Central memory CD8-positive, alpha-beta T cell (primary cell): ENCODE measurements around the gene KIF5C.
A peak's percentile ranks its signal among the peaks of the same experiment; 100 is the strongest.
"Not testable (repeated sequence)": the region's sequence is repeated elsewhere in the genome, so short reads cannot be mapped to it uniquely, and the experiment has no call there.

ENCODE experiments used
- ATAC-seq: fragments of 150-1000 bp; cut with Tn5 transposase; replicated peaks from 2 replicates; pipeline ENCODE4 v1.10.0; 2022; ENCODE audit warnings: mild to moderate bottlenecking, moderate FRiP score, moderate number of reproducible peaks; ENCODE audit not compliant: poor library complexity, severe bottlenecking; ENCODE audit errors: extremely low read depth
- DNase-seq, 2 donors: peaks; one replicate each; pipeline ENCODE4 v3.0.0; 2021; ENCODE audit warnings: low spot score in 2 of 2
- H3K27ac Mint-ChIP-seq: one replicate; pipeline ENCODE4 v1.8.0; 2022; ENCODE audit warnings: low read depth, mild to moderate bottlenecking, moderate library complexity, mixed read lengths
- H3K27me3 Mint-ChIP-seq: one replicate; pipeline ENCODE4 v1.8.0; 2022; ENCODE audit warnings: mixed read lengths
- H3K36me3 Mint-ChIP-seq: one replicate; pipeline ENCODE4 v1.8.0; 2022; ENCODE audit warnings: mild to moderate bottlenecking, moderate library complexity, mixed read lengths; ENCODE audit not compliant: insufficient read depth
- H3K4me1 Mint-ChIP-seq: one replicate; pipeline ENCODE4 v1.8.0; 2022; ENCODE audit warnings: mixed read lengths
- H3K4me3 Mint-ChIP-seq: one replicate; pipeline ENCODE4 v1.8.0; 2022; ENCODE audit warnings: mild to moderate bottlenecking, moderate library complexity, mixed read lengths
- H3K9me3 Mint-ChIP-seq: one replicate; pipeline ENCODE4 v1.8.0; 2022; ENCODE audit warnings: mixed read lengths

Gene KIF5C

DNA sequence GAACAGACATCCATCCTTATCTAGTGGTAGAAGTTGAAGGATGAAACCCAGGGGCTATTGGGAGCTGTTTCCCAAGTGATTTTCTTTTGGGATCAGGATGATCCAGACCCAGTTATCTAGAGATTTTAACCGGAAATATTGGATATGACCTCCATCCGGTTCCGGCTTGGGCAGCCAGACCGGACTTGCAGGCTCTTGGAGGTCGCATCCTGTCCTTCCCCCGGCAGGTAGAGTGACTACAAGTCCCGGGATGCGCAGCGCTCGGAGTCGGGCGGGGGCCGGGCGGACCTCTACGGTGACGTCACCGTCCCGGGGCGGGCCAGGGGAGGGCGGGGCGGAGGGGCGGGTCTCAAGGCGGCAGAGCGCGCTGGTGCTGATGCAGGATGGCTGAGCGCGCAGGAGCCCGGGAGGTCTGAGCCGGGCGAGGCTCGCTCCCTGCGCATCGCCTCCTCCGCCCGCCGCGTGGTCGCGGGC, at the start of gene KIF5C:
Gene KIF5C, plus strand, starts transcription at position 360 of the 474 bp plus-strand sequence. CDS start 391 bp downstream, outside the sequence.
- peaks cover 84% of the 10 kb centered on the region for H3K27me3 Mint-ChIP-seq
- H3K9me3 Mint-ChIP-seq, result no peaks in the 10 kb centered on the region
- no peak within 1 kb of the TSS for H3K27ac Mint-ChIP-seq
- ATAC-seq, result peak; percentile 91
- no peaks in the 10 kb centered on the region for H3K36me3 Mint-ChIP-seq
- DNase-seq, result peak; percentile 58 to 59
- H3K4me1 Mint-ChIP-seq, result peaks cover 14% of the 10 kb centered on the region
- H3K4me3 Mint-ChIP-seq, result peak within 1 kb of the TSS; percentile 77

DNA sequence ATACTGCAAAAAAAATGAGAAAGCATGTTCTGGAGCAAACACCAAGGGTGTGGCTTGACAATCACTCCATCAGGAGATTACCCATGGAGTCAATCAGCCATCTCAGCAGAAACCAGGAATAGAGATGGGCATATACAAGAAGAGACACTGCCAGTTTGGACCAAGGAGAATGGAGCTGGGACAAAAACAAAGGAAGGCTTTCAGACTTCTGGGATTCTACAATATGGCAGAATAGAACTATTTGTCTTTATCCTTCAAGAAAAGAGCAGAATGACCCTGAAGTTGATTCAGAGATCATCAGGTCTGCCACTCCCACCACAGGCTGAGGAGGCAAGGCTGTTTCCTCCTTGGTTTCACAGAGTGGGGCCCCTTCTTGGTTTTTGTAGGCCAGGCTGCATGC, 48.2 kb upstream of the KIF5C start:
- H3K27ac Mint-ChIP-seq, result no peak overlapping the region
- peaks cover 16% of the 10 kb centered on the region for H3K27me3 Mint-ChIP-seq
- H3K9me3 Mint-ChIP-seq, result no peaks in the 10 kb centered on the region
- H3K36me3 Mint-ChIP-seq, result no peaks in the 10 kb centered on the region
- no peak overlapping the region for H3K4me3 Mint-ChIP-seq
- no peaks in the 10 kb centered on the region for H3K4me1 Mint-ChIP-seq
- no peak for DNase-seq
- no peak for ATAC-seq

DNA sequence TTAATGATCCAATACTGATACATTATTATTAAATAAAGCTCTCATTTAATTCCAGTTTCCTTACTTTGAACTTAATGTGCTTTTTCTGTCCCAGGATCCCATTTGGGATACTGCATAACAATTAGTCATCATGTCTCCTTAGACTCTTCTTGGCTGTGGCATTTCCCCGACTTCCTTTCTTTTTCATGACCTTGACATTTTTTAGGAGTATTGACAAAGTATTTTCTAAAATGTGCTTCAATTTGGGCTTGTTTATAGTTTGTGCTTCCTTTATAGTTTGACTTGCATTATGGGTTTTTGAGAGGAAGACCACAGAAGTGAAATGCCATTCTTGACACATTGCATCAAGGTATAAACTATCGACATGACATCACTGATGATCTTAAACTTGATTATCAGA, 46.1 kb upstream of the KIF5C start:
- Mint-ChIP-seq H3K4me1 (no peaks in the 10 kb centered on the region), H3K36me3 (no peaks in the 10 kb centered on the region), H3K9me3 (no peaks in the 10 kb centered on the region), H3K27ac (no peak overlapping the region), H3K4me3 (no peak overlapping the region), H3K27me3 (peaks cover 16% of the 10 kb centered on the region)
- ATAC-seq, result no peak
- DNase-seq, result no peak

- DNase-seq, result no peak
- no peak for ATAC-seq
- Mint-ChIP-seq H3K9me3 (no peaks in the 10 kb centered on the region), H3K27me3 (peaks cover 16% of the 10 kb centered on the region), H3K36me3 (no peaks in the 10 kb centered on the region), H3K4me1 (no peaks in the 10 kb centered on the region), H3K4me3 (no peak overlapping the region), H3K27ac (no peak overlapping the region)
Measured at GRCh38 chr2:148829618-148830017, 45.4 kb upstream of the KIF5C start.

DNA sequence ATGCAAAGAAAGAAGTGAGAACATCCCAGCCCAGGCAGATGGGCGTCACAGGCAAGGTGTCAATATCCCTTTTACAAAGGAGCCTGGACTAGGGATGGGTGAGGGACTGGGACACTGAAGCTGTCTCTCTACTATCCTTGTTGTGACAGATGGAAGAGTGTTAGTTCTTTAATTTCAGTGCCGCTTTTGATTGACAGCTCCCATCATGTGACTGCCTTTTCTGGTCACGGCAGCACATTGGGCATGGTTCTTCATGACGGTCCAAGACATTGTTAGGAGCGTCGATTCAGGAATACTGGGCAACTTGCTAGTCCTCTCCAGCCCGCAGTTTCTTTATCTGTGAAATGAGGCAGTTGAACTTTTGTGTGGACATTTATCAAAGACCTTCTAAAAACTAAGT, 42.4 kb upstream of the KIF5C start:
- H3K27ac Mint-ChIP-seq, result no peak overlapping the region
- H3K4me3 Mint-ChIP-seq, result no peak overlapping the region
- H3K27me3 Mint-ChIP-seq, result peaks cover 43% of the 10 kb centered on the region
- DNase-seq, result no peak
- no peaks in the 10 kb centered on the region for H3K36me3 Mint-ChIP-seq
- ATAC-seq, result no peak
- H3K4me1 Mint-ChIP-seq, result no peaks in the 10 kb centered on the region
- H3K9me3 Mint-ChIP-seq, result no peaks in the 10 kb centered on the region

- Mint-ChIP-seq H3K27ac (no peak overlapping the region), H3K4me3 (no peak overlapping the region), H3K9me3 (peaks cover 5% of the 10 kb centered on the region), H3K4me1 (no peaks in the 10 kb centered on the region), H3K27me3 (peaks cover 31% of the 10 kb centered on the region), H3K36me3 (peaks cover 3% of the 10 kb centered on the region)
- DNase-seq, result no peak
- no peak for ATAC-seq
Measured at GRCh38 chr2:148842050-148842449, 33.0 kb upstream of the KIF5C start.

- peaks cover 71% of the 10 kb centered on the region for H3K27me3 Mint-ChIP-seq
- peaks cover 15% of the 10 kb centered on the region for H3K9me3 Mint-ChIP-seq
- no peaks in the 10 kb centered on the region for H3K4me1 Mint-ChIP-seq
- H3K4me3 Mint-ChIP-seq, result no peak overlapping the region
- no peak overlapping the region for H3K27ac Mint-ChIP-seq
- peaks cover 1% of the 10 kb centered on the region for H3K36me3 Mint-ChIP-seq
- ATAC-seq, result no peak
- DNase-seq, result no peak
Measured at GRCh38 chr2:148848146-148848545, 26.9 kb upstream of the KIF5C start.

DNA sequence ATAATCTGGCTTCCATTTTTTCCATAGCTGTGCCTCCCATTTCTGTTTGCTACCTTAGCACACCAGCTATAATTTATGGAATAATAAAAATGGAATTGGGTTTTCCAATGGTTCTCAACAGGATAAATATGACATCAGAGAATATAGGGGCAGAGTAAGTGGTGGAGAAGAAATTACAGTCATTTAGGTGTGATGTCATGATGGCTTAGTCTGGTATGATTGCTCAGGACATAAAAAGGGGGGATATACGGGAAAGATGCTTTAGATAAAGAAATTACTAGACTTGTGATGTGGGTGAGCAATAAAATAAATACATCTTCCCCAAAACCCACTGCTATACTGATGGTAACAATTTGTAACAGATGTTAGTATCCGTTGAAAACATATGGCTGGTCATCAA, 21.6 kb upstream of the KIF5C start:
- peaks cover 8% of the 10 kb centered on the region for H3K9me3 Mint-ChIP-seq
- H3K4me3 Mint-ChIP-seq, result no peak overlapping the region
- ATAC-seq (no peak), DNase-seq (no peak)
- peaks cover 100% of the 10 kb centered on the region for H3K27me3 Mint-ChIP-seq
- no peak overlapping the region for H3K27ac Mint-ChIP-seq
- peaks cover 1% of the 10 kb centered on the region for H3K36me3 Mint-ChIP-seq
- H3K4me1 Mint-ChIP-seq, result no peaks in the 10 kb centered on the region

- Mint-ChIP-seq H3K4me3 (no peak overlapping the region), H3K36me3 (no peaks in the 10 kb centered on the region), H3K9me3 (no peaks in the 10 kb centered on the region), H3K27ac (no peak overlapping the region), H3K27me3 (peaks cover 65% of the 10 kb centered on the region), H3K4me1 (no peaks in the 10 kb centered on the region)
- no peak for ATAC-seq
- no peak for DNase-seq
Measured at GRCh38 chr2:148860037-148860436, 15.0 kb upstream of the KIF5C start.

- DNase-seq (no peak), ATAC-seq (no peak)
- H3K27ac Mint-ChIP-seq, result no peak overlapping the region
- no peaks in the 10 kb centered on the region for H3K9me3 Mint-ChIP-seq
- H3K36me3 Mint-ChIP-seq, result no peaks in the 10 kb centered on the region
- peaks cover 65% of the 10 kb centered on the region for H3K27me3 Mint-ChIP-seq
- no peaks in the 10 kb centered on the region for H3K4me1 Mint-ChIP-seq
- no peak overlapping the region for H3K4me3 Mint-ChIP-seq
Measured at GRCh38 chr2:148861367-148861766, 13.7 kb upstream of the KIF5C start.

- H3K36me3 Mint-ChIP-seq, H3K27ac Mint-ChIP-seq, H3K4me1 Mint-ChIP-seq, ATAC-seq, H3K4me3 Mint-ChIP-seq, DNase-seq, H3K9me3 Mint-ChIP-seq: not testable (repeated sequence)
- H3K27me3 Mint-ChIP-seq, result peaks cover 65% of the 10 kb centered on the region
Measured at GRCh38 chr2:148862478-148862877, 12.5 kb upstream of the KIF5C start.

DNA sequence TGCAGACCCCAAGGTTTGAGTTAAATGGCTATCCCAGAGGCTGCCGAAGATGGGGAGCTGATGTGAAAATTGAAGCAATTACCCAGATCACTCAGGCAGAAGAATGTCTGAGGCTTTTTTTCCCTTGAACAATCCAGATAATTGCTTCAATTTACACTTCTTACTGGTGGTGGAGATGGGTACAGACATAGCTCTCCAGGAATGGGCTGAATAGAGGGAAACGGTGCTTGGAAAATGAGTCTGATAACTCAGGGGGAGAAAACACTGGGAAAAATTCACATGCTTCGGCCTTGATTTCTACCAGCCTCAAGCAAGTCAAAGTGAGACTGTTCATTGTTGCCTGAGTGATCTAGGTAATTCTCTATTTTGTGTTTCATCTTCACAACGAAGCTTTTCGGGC, 9.5 kb upstream of the KIF5C start:
- H3K4me1 Mint-ChIP-seq, result no peaks in the 10 kb centered on the region
- H3K27ac Mint-ChIP-seq, result no peak overlapping the region
- no peaks in the 10 kb centered on the region for H3K36me3 Mint-ChIP-seq
- no peak overlapping the region for H3K4me3 Mint-ChIP-seq
- no peak for ATAC-seq
- no peak for DNase-seq
- no peaks in the 10 kb centered on the region for H3K9me3 Mint-ChIP-seq
- H3K27me3 Mint-ChIP-seq, result peaks cover 77% of the 10 kb centered on the region

GRCh38 chr2:148866091-148866490, 8.9 kb upstream of the KIF5C start:
- Mint-ChIP-seq H3K27me3 (peaks cover 75% of the 10 kb centered on the region), H3K9me3 (no peaks in the 10 kb centered on the region), H3K36me3 (no peaks in the 10 kb centered on the region), H3K4me3 (no peak overlapping the region), H3K27ac (no peak overlapping the region), H3K4me1 (no peaks in the 10 kb centered on the region)
- ATAC-seq, result no peak
- DNase-seq, result no peak
